H1 (cell line): ENCODE data around the gene SIAH3. TPM values are rescaled to one million over a fixed set of nuclear protein-coding genes. Genes with fewer than 3 reads are reported as not detected.

Experiments
- CTCF ChIA-PET: fragments of 300-600 bp; sonication (Branson Sonifier 250); formaldehyde crosslinking; loops from one replicate; lab custom pipeline; 2021; ENCODE audit not compliant: partially characterized antibody; lab: Charles Lee
- POLR2A ChIA-PET: fragments of 300-600 bp; sonication (Branson Sonifier 250); formaldehyde crosslinking; loops from one replicate; lab custom pipeline; 2021; ENCODE audit warnings: inconsistent platforms; ENCODE audit not compliant: partially characterized antibody; lab: Charles Lee
- DNase-seq, 2 experiments: peaks; one replicate each; pipeline versions ENCODE4 v3.0.0 to v3.0.0-alpha.2; 2010 to 2022; ENCODE audit warnings: low spot score in 2 of 2, low read depth in 1 of 2, mixed read lengths in 1 of 2
- FAIRE-seq: peaks from 2 replicates; lab custom pipeline; 2011; peaks lifted over from hg19 to GRCh38; lab: Jason Lieb, UNC
- H2AFZ ChIP-seq: 2 replicates; pipeline ENCODE4 v1.8.1; 2012; ENCODE audit warnings: low read length, inconsistent platforms
- H2AK5ac ChIP-seq: 2 replicates; pipeline ENCODE4 v1.6.1; 2013; ENCODE audit warnings: low read depth, low read length
- H2BK120ac ChIP-seq: replicated peaks from 2 replicates; pipeline ENCODE3; 2013; ENCODE audit warnings: low read depth, low read length, inconsistent platforms
- H2BK12ac ChIP-seq: 2 replicates; pipeline ENCODE4 v1.6.1; 2013; ENCODE audit warnings: low read depth, low read length
- H2BK15ac ChIP-seq: 2 replicates; pipeline ENCODE4 v1.6.1; 2013; ENCODE audit warnings: low read length
- H2BK20ac ChIP-seq: 2 replicates; pipeline ENCODE4 v1.6.1; 2013; ENCODE audit warnings: low read length
- H2BK5ac ChIP-seq: 2 replicates; pipeline ENCODE4 v1.6.1; 2013; ENCODE audit warnings: low read depth, low read length
- H3K14ac ChIP-seq: 2 replicates; pipeline ENCODE4 v1.6.1; 2013; ENCODE audit warnings: inconsistent platforms; ENCODE audit not compliant: insufficient read length
- H3K18ac ChIP-seq: 2 replicates; pipeline ENCODE4 v1.6.1; 2013; ENCODE audit warnings: low read length; ENCODE audit errors: extremely low read depth
- H3K23ac ChIP-seq: 2 replicates; pipeline ENCODE4 v1.6.1; 2013; ENCODE audit warnings: inconsistent platforms; ENCODE audit not compliant: insufficient read length
- H3K23me2 ChIP-seq: 2 replicates; pipeline ENCODE4 v1.6.1; 2013; ENCODE audit warnings: low read depth, low read length
- H3K27ac ChIP-seq: 2 replicates; pipeline ENCODE4 v1.6.1; 2011; ENCODE audit warnings: low read depth, low read length, inconsistent platforms
- H3K27me3 ChIP-seq, 4 experiments: replicated peaks in 1 of 4; 1 replicate in 1 of 4; 2 replicates in 3 of 4; pipeline versions ENCODE4 v1.6.1 to v1.8.1; 2011 to 2013; ENCODE audit warnings: low read length in 3 of 4, mild to moderate bottlenecking in 3 of 4, inconsistent platforms in 2 of 4, mixed read lengths in 2 of 4, moderate library complexity in 1 of 4; ENCODE audit not compliant: control insufficient read depth in 3 of 4, insufficient read depth in 3 of 4; ENCODE audit errors: extremely low read depth in 1 of 4
- H3K36me3 ChIP-seq, 4 experiments: 2 replicates each; pipeline versions ENCODE4 v1.6.1 to v1.8.1; 2011 to 2013; ENCODE audit warnings: mild to moderate bottlenecking in 4 of 4, low read length in 3 of 4, moderate library complexity in 2 of 4, control low read depth in 1 of 4, inconsistent platforms in 1 of 4; ENCODE audit not compliant: insufficient read depth in 4 of 4, control insufficient read depth in 2 of 4
- H3K4ac ChIP-seq: replicated peaks from 2 replicates; pipeline ENCODE3; 2013; ENCODE audit warnings: low read length, low read depth, mixed read lengths, inconsistent platforms; ENCODE audit not compliant: insufficient read length
- H3K4me1 ChIP-seq, 4 experiments: replicated peaks in 1 of 4; 1 replicate in 1 of 4; 2 replicates in 3 of 4; pipeline versions ENCODE4 v1.6.1 to v1.8.1; 2011 to 2013; ENCODE audit warnings: low read length in 3 of 4, inconsistent platforms in 2 of 4, mixed read lengths in 1 of 4; ENCODE audit not compliant: insufficient read depth in 4 of 4, control insufficient read depth in 3 of 4
- H3K4me2 ChIP-seq, 2 experiments: 2 replicates each; pipeline versions ENCODE4 v1.6.1 to v1.8.1; 2011 to 2013; ENCODE audit warnings: low read depth in 2 of 2, low read length in 2 of 2, control low read depth in 1 of 2, inconsistent platforms in 1 of 2, mild to moderate bottlenecking in 1 of 2; ENCODE audit not compliant: insufficient read depth in 1 of 2
- H3K4me3 ChIP-seq, 4 experiments: fragments of 200-600, 300-600 bp in 1 of 4; sonication (generic), shearing (Covaris generic), sonication (Bioruptor Twin) in 1 of 4; 2 replicates each; pipeline versions ENCODE4 v1.5.1 to v1.8.1; 2011 to 2016; ENCODE audit warnings: low read length in 4 of 4, low read depth in 3 of 4, control low read depth in 2 of 4, inconsistent platforms in 2 of 4, mild to moderate bottlenecking in 2 of 4, mixed read lengths in 1 of 4, moderate library complexity in 1 of 4; ENCODE audit not compliant: insufficient read depth in 2 of 4; ENCODE audit errors: extremely low read depth in 1 of 4
- H3K56ac ChIP-seq: replicated peaks from 2 replicates; pipeline ENCODE3; 2013; ENCODE audit warnings: low read depth, mild to moderate bottlenecking, mixed read lengths, low read length, inconsistent platforms; ENCODE audit not compliant: insufficient read length
- H3K79me1 ChIP-seq: 2 replicates; pipeline ENCODE4 v1.6.1; 2013; ENCODE audit warnings: low read depth, low read length, control low read depth
- H3K79me2 ChIP-seq, 2 experiments: 2 replicates each; pipeline versions ENCODE4 v1.6.1 to v1.8.1; 2012 to 2013; ENCODE audit warnings: low read length in 2 of 2, mild to moderate bottlenecking in 2 of 2, inconsistent platforms in 1 of 2; ENCODE audit not compliant: insufficient read depth in 2 of 2, control insufficient read depth in 1 of 2
- H3K9ac ChIP-seq, 4 experiments: replicated peaks in 1 of 4; 1 replicate in 1 of 4; 2 replicates in 3 of 4; pipeline versions ENCODE4 v1.6.1 to v1.8.1; 2011 to 2013; ENCODE audit warnings: low read depth in 3 of 4, low read length in 3 of 4, control low read depth in 2 of 4, mild to moderate bottlenecking in 2 of 4, moderate library complexity in 2 of 4, inconsistent platforms in 1 of 4; ENCODE audit errors: extremely low read depth in 1 of 4
- H3K9me3 ChIP-seq, 2 experiments: 2 replicates each; pipeline versions ENCODE4 v1.6.1 to v1.8.1; 2012 to 2013; ENCODE audit warnings: mild to moderate bottlenecking in 2 of 2, moderate library complexity in 2 of 2, control low read depth in 1 of 2, inconsistent platforms in 1 of 2, low read depth in 1 of 2, low read length in 1 of 2, mixed read lengths in 1 of 2; ENCODE audit not compliant: insufficient read depth in 2 of 2
- H4K20me1 ChIP-seq, 2 experiments: replicated peaks in 1 of 2; 2 replicates each; pipeline versions ENCODE3 to v1.8.1; 2011 to 2013; ENCODE audit warnings: inconsistent platforms in 2 of 2, low read length in 2 of 2, mild to moderate bottlenecking in 1 of 2; ENCODE audit not compliant: insufficient read depth in 2 of 2, control insufficient read depth in 1 of 2
- H4K5ac ChIP-seq: 2 replicates; pipeline ENCODE4 v1.6.1; 2013; ENCODE audit warnings: low read length, low read depth, mixed read lengths, inconsistent platforms; ENCODE audit not compliant: insufficient read length
- H4K8ac ChIP-seq: 2 replicates; pipeline ENCODE4 v1.8.0; 2013; ENCODE audit warnings: mild to moderate bottlenecking, moderate library complexity, low read length, inconsistent platforms; ENCODE audit not compliant: insufficient read depth; ENCODE audit errors: extremely low read depth
- H4K91ac ChIP-seq: replicated peaks from 2 replicates; pipeline ENCODE3; 2013; ENCODE audit warnings: low read length, mixed read lengths, inconsistent platforms; ENCODE audit not compliant: insufficient read length
- CBX8 ChIP-seq: fragments of 300-800, 300-1000 bp; sonication (generic); IDR thresholded peaks from 2 replicates; pipeline ENCODE4 v1.7.1; 2016; ENCODE audit warnings: low read depth, low read length, borderline replicate concordance
- CTBP2 ChIP-seq: IDR thresholded peaks from 2 replicates; pipeline ENCODE4 v1.7.0; 2011; ENCODE audit warnings: borderline replicate concordance, mild to moderate bottlenecking, moderate library complexity, mixed read lengths, low read length; ENCODE audit not compliant: insufficient read depth, insufficient read length
- GTF2F1 ChIP-seq: IDR thresholded peaks from 2 replicates; pipeline ENCODE4 v1.6.1; 2012; ENCODE audit warnings: low read depth, low read length, improper control_type of control experiment, borderline replicate concordance
- HDAC6 ChIP-seq: IDR thresholded peaks from one replicate; pipeline ENCODE4 v1.7.1; 2012; ENCODE audit warnings: low read depth, mild to moderate bottlenecking, inconsistent platforms, low read length, moderate library complexity
- JUND ChIP-seq: IDR thresholded peaks from 2 replicates; pipeline ENCODE4 v1.6.1; 2011; ENCODE audit warnings: mild to moderate bottlenecking, improper control_type of control experiment, low read length
- MAX ChIP-seq: IDR thresholded peaks from 2 replicates; pipeline ENCODE4 v1.6.1; 2012; ENCODE audit warnings: inconsistent platforms
- PHF8 ChIP-seq: fragments of 200-600 bp; sonication (generic); conservative IDR thresholded peaks from 2 replicates; pipeline ENCODE4 v1.7.1; 2012; ENCODE audit warnings: low read depth, mild to moderate bottlenecking, inconsistent platforms, low read length, moderate library complexity
- SAP30 ChIP-seq: fragments of 300-600 bp; sonication (generic); IDR thresholded peaks from 2 replicates; pipeline ENCODE4 v1.7.1; 2012; ENCODE audit warnings: low read length, moderate library complexity, mild to moderate bottlenecking, inconsistent platforms; ENCODE audit not compliant: insufficient read depth, insufficient replicate concordance
- SP1 ChIP-seq: IDR thresholded peaks from 2 replicates; pipeline ENCODE4 v1.6.1; 2011; ENCODE audit warnings: low read depth, low read length
- TAF1 ChIP-seq: IDR thresholded peaks from 2 replicates; pipeline ENCODE4 v1.6.1; 2011; ENCODE audit warnings: mild to moderate bottlenecking, low read depth, low read length
- TEAD4 ChIP-seq: IDR thresholded peaks from 2 replicates; pipeline ENCODE4 v1.6.1; 2012; ENCODE audit warnings: low read depth, low read length, inconsistent platforms, mixed read lengths
- WGBS, 2 experiments: shearing (Covaris generic) in 1 of 2; methylation state at CpG; one replicate each; pipeline versions ENCODE4 v1.1.6 to v1.1.7; 2013 to 2015; ENCODE audit warnings: low lambda C conversion rate in 2 of 2, mixed read lengths in 2 of 2, inconsistent platforms in 1 of 2, low coverage in 1 of 2, missing lambda C conversion rate in 1 of 2; ENCODE audit not compliant: insufficient replicate concordance in 2 of 2, insufficient coverage in 1 of 2, insufficient read length in 1 of 2; ENCODE audit errors: extremely low coverage in 1 of 2, missing lambda C conversion rate in 1 of 2; 5-methylcytosine and 5-hydroxymethylcytosine counted together
- polyA plus RNA-seq, 7 experiments: library from polyadenylated mRNA; depleted of rRNA in 3 of 7; stranded (reverse) in 5 of 7; unstranded in 2 of 7; fragments of >200 nt in 5 of 7; fragments of 200-250 nt in 2 of 7; gene quantifications; 1 replicate in 5 of 7; 2 replicates in 1 of 7; 4 replicates in 1 of 7; pipeline versions ENCODE4 v1.2.1 to v1.2.3, GENCODE V29; 2011 to 2013; ENCODE audit warnings: missing spikeins in 2 of 7, mixed read lengths in 2 of 7
- total RNA-seq: library from RNA; stranded (reverse); fragmentation: NEBNext Ultra II Directional; extraction: Animal tissue kit (Norgen Biotek cat#: 25700); gene quantifications from 2 replicates; pipeline ENCODE4 v1.2.1, GENCODE V29; 2021

SIAH3 gene
- total and polyA plus RNA-seq, 2 of the 8 experiments (the other 6 are each of a cell fraction or from before 2014, with no cell fraction given): 0.15 to 0.17 TPM

GRCh38 chr13:45752510-45752909 lies 99.0 kb downstream of the SIAH3 start:
- Histone ChIP-seq H2BK12ac (no peak overlapping the region), H3K27ac (no peak overlapping the region), H2BK120ac (no peak overlapping the region), H2BK20ac (no peak overlapping the region), H4K91ac (no peak overlapping the region), H3K23ac (no peak overlapping the region), H4K8ac (no peak overlapping the region), H2BK5ac (no peak overlapping the region), H3K4ac (no peak overlapping the region), H3K23me2 (no peaks in the 10 kb centered on the region), H3K9me3 (no peaks in the 10 kb centered on the region; a peak in 2 of 4 replicates), H3K18ac (no peak overlapping the region), H3K4me2 (no peak overlapping the region), H3K56ac (no peak overlapping the region), H3K14ac (no peak overlapping the region), H3K4me1 (peaks cover 0 to 2% (median 0%) of the 10 kb centered on the region in 4 experiments; a peak in 1 of 7 replicates), H4K5ac (no peak overlapping the region), H3K36me3 (no peaks in the 10 kb centered on the region), H2AFZ (no peak overlapping the region), H3K79me1 (no peaks in the 10 kb centered on the region), H3K9ac (no peak overlapping the region), H3K4me3 (no peak overlapping the region), H3K27me3 (no peaks in the 10 kb centered on the region), H2BK15ac (no peak overlapping the region), H4K20me1 (no peaks in the 10 kb centered on the region), H3K79me2 (no peaks in the 10 kb centered on the region), H2AK5ac (no peak overlapping the region)
- ChIA-PET CTCF (no interaction called here), POLR2A (no interaction called here)
- no peak for TF ChIP-seq GTF2F1
- TF ChIP-seq HDAC6: no peak
- TF ChIP-seq JUND: no peak
- no peak for TF ChIP-seq MAX
- no peak for TF ChIP-seq TEAD4
- no peak for TF ChIP-seq CTBP2
- no peak for TF ChIP-seq PHF8
- no peak for TF ChIP-seq TAF1
- TF ChIP-seq SP1: no peak
- no peak for TF ChIP-seq SAP30
- no peak for TF ChIP-seq CBX8
- FAIRE-seq: no peak
- DNase-seq: no peak
- 87% methylated on average over 1 of the region's 1 CpG; no CpG with 5 or more reads in 1 of the 2 experiments for WGBS, 2 experiments
